Testis (tissue), 2 donors: Measurements from ENCODE around the gene CACNA2D1.

ENCODE experiments used
- CTCF ChIP-seq, 3 experiments: fragments of 450-650 bp in 2 of 3; fragments of 200-600 bp in 1 of 3; sonication (generic) in 1 of 3; IDR thresholded peaks; one replicate each; pipeline ENCODE4 v1.5.1; 2016 to 2019; ENCODE audit warnings: antibody characterized with exemption in 3 of 3, mild to moderate bottlenecking in 2 of 3, moderate library complexity in 1 of 3
- POLR2A ChIP-seq: fragments of 450-650 bp; IDR thresholded peaks from one replicate; pipeline ENCODE4 v1.6.1; 2017; ENCODE audit warnings: antibody characterized with exemption, mild to moderate bottlenecking, moderate library complexity

- TF ChIP-seq CTCF (IDR thresholded peaks at IDR 0.05) (no peak), POLR2A (no peak)
Measured at GRCh38 chr7:82126576-82126975, 317.0 kb downstream of the CACNA2D1 start.
